NOMO-1 treated with dmso at 0.1 percent for 144 hours (cell line): ENCODE results near the gene PTPN14.

Experiments used
- DNase-seq: peaks from one replicate; lab custom pipeline; 2025; ENCODE audit not compliant: unreplicated experiment; lab: John Stamatoyannopoulos, UW

Gene PTPN14

GRCh38 chr1:214378492-214378891 lies 172.9 kb downstream of the PTPN14 start:
- DNase-seq, result no peak

GRCh38 chr1:214377886-214378285 lies 173.5 kb downstream of the PTPN14 start:
- DNase-seq, result no peak

GRCh38 chr1:214377485-214377884 lies 173.9 kb downstream of the PTPN14 start:
- no peak for DNase-seq

- DNase-seq, result no peak
Observed at GRCh38 chr1:214372092-214372491, 179.3 kb downstream of the PTPN14 start.

GRCh38 chr1:214370615-214371014 lies 180.8 kb downstream of the PTPN14 start:
- DNase-seq, result no peak

DNA sequence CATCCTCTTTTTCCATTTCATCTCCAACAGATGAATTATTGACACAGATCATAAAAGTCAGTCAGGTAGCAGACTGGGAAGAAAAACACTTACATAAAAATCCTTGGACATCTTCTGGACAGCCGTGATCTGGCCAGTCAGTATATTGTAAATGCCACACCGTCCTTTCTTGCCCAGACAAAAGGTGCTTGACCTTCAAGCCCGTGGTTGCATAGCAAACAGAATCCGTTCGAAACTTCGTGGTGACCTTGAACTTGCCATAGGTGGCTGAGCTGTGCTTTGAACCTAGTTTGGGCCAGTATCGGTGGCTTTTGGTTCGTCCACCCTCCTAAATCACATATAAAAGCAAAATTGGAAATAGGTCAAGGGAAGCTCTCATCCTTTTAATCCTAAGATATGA lies 182.0 kb downstream of the PTPN14 start:
- no peak for DNase-seq

GRCh38 chr1:214367841-214368240 lies 183.6 kb downstream of the PTPN14 start:
- no peak for DNase-seq

GRCh38 chr1:214364786-214365295 lies 186.6 kb downstream of the PTPN14 start:
- DNase-seq, result no peak

- no peak for DNase-seq
Observed at GRCh38 chr1:214364386-214364785, 187.0 kb downstream of the PTPN14 start.

GRCh38 chr1:214363386-214363785 lies 188.0 kb downstream of the PTPN14 start:
- DNase-seq, result no peak

GRCh38 chr1:214362188-214362882 lies 189.1 kb downstream of the PTPN14 start:
- peak; percentile 28 for DNase-seq

DNA sequence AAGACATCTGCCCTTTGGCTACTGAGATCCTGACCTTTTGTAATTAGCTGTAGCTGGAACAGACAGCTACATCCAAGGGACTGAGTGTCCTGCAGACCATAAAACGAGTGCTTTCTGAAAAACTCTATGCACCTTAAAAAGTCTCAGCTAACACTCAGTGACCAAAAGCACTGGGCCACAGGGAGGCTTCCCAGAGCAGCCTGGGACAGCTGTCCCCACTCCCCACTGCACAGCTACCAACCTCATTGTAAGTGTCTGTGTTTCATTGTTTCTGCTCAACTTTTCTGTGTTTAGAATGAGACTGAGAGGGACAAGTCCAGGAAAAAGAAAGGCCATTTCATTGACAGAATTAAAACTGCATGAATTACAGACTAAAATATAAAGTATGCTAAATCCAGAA lies 189.8 kb downstream of the PTPN14 start:
- DNase-seq, result no peak

GRCh38 chr1:214360525-214361164 lies 190.8 kb downstream of the PTPN14 start:
- no peak for DNase-seq

GRCh38 chr1:214360116-214360515 lies 191.3 kb downstream of the PTPN14 start:
- DNase-seq, result no peak

GRCh38 chr1:214354440-214355148 lies 196.8 kb downstream of the PTPN14 start:
- no peak for DNase-seq

DNA sequence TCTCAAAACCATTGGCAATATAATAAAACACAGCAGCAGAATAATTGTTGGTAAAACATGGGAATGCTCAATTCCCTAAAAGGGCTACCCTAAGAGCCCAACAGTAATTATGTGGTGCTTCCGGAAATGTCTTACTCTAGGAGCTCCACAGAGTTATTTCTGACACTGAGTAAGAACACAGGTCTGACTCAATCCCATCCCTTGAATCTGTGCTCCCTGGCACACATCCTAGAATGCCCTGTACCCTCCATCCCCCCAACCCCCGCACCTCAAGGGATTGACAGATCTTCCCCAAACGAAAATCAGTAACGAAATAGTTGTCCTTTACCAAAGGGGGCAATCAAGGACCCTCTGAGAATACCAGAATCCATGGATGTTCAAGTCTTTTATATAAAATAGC lies 198.6 kb downstream of the PTPN14 start:
- no peak for DNase-seq

DNA sequence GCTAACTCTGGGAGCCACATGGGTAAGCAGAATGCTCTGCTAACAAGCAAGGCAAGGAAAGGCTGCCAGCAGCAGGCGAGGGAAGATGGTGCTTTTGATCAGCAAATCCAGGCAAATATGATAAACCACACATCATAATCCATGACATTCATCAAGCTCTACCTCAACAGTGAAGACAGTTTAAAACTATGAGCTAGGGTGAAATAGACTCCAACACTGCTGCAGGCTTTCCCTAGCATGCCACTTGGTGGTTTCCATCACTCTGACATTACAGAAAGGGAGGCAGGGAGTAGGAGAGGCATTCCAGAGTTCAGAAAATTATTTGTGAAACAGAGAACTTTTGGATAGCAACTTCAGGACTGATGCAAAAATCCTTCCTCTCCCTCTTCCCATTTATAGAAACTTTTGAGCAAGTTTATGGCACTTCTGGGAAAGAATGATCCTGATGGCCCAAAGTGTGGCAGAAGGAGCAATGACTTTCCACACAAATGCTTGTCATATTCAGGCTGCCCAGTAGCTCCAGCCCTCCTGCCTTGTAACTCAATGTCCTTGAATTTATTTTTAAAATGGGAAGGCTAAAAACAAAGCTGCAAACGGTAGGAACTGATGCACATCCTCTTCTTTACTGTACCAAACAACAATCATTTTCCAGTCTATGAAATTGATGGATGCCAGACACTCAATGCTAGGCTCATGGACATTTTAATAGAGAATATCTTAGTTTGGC lies 199.7 kb downstream of the PTPN14 start:
- DNase-seq, result no peak

DNA sequence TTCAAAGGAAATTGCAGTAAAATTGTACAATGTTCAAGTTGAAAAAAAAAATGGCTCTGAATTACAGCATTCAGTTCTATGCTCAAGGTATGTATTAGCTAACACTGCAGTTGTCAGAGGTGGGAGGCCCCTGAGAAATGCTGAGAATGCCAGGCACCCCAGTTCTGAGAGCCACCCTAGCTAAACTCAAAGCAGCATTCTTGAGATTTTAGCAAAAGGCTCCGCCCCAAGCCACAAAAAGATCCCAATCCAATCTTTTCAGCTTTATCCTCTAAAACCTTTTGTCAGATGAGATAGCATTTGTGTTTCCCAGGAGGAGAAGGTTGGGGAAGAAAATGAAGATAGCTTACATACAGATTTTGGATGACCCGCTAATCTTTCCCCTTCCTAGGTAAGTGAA lies 201.6 kb downstream of the PTPN14 start:
- no peak for DNase-seq

GRCh38 chr1:214349008-214349407 lies 202.4 kb downstream of the PTPN14 start:
- no peak for DNase-seq

DNA sequence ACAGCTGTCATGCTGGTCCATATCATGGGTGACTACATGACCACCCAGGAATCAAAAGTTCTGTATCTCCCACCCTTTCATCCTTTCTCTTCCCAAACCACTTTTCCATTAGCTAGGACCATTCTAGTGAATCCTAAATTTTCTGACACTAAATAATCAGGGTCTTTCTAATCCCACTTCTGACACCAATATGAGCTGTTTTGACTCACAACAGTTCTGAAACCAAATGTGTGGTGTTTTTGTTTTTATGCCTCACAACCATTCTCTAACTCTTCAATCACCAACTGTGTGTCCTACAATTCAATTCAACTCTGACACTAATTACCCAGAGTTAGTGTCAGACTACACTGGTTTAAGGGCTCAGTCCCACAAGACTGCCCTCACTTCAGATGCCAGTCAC lies 206.5 kb downstream of the PTPN14 start:
- DNase-seq, result no peak

DNA sequence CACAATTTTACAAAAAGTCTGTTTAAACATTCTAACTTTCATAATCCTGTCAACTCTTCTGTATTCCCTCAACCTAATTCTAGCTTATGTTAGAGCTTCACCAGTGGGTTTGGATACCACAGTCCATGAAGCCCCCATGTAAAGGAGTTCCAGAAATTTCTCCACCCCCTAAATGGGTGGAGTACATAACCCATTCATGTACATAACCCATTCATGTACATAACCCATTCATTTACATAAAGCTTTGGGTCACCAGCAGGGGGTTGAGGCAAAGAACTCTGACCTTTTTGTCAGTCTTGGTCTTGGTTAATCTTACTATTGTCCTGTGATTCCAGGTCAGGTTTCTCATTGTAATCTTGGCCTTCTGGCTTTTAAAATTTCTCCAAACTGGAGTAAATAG lies 208.9 kb downstream of the PTPN14 start:
- DNase-seq, result no peak
